WI38 (cell line): ENCODE measurements around the gene CHD6.

ENCODE experiments used
- H3K4me3 ChIP-seq: 2 replicates; pipeline ENCODE4 v1.5.1; 2011; ENCODE audit warnings: low read depth, mild to moderate bottlenecking, control low read depth, low read length
- CTCF ChIP-seq: IDR thresholded peaks from 2 replicates; pipeline ENCODE4 v1.5.1; 2012; ENCODE audit warnings: low read depth, mild to moderate bottlenecking, control low read depth, low read length

CHD6 gene

GRCh38 chr20:41615110-41615509 is 3.1 kb downstream of the CHD6 start:
- no peak overlapping the region for H3K4me3 ChIP-seq
- TF ChIP-seq CTCF, result no peak

GRCh38 chr20:41613321-41613720 is 4.9 kb downstream of the CHD6 start:
- no peak for TF ChIP-seq CTCF
- H3K4me3 ChIP-seq, result no peak overlapping the region

DNA sequence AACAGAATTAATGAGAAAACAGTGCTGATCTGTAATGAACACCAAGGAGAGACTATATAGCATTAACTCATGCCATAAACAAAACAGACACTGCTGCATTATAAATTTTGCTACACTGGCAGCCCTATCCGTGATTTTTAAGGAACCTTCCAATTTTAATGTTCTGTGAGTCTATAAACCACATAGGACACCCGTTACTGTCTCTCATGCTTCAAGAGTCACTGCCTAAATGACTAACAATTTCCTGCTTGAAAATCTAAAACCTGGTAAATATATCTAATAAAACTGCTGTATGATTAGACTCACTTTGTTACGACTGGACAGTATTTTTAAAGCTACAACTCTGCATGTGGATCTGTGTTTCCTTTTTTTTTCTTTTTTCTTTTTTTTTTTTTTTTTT is 8.7 kb downstream of the CHD6 start:
- no peak for TF ChIP-seq CTCF
- H3K4me3 ChIP-seq, result no peak overlapping the region

DNA sequence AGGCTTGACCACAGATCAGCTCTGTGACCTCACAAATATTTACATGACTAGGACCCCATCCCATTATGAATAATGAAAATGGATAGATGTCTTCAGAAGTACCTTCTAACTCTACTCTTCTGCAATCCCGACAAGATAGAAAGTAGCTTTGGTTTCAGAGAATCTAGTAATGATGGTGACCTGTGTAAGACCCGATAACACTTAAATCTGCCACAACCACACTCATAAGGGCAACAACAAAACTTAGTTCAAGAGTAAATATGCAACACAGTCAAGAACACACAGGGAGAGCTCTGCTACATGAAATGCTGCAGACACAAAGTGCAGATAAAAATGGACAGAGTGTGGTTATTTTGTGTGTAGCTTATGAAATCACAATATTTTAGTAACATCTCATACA is 9.6 kb downstream of the CHD6 start:
- no peak for TF ChIP-seq CTCF
- H3K4me3 ChIP-seq, result no peak overlapping the region

DNA sequence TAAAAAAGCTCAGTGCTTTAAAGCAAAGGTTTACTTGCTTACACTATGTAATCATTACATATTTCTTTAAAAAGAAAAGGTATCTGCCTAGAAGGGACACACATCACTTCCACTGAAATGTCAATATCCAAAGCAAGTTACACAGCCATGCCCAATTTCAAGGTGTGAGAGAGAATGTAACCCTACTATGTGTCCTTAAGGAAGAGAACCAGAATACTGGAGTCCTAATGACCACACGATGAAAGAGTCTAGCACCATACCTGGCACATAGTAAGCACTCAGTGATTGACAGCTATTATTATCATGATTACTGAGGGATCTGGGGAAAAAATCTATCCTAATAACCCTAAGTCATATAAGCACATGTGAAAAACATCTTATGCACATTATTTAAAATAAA is 10.4 kb downstream of the CHD6 start:
- TF ChIP-seq CTCF, result no peak
- no peak overlapping the region for H3K4me3 ChIP-seq

DNA sequence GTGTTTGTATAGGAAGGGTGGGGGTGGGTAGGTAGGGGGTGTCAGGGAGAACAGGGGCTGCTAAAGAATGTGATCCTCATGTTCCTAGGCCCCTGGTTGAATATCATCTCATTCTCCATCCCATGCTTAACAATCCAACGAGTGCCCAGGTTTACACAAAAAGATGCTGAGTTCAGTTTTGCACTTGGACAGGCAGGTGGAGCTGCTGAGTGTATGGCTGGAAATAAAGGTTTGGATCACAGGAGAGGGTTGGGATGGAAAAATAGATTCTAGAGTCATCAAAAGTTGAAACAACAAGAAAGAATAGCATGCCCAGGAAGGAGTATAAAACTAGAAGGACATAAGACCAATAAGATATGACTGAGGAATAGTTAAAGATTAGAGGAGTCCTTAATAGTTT is 14.2 kb downstream of the CHD6 start:
- no peak overlapping the region for H3K4me3 ChIP-seq
- no peak for TF ChIP-seq CTCF

DNA sequence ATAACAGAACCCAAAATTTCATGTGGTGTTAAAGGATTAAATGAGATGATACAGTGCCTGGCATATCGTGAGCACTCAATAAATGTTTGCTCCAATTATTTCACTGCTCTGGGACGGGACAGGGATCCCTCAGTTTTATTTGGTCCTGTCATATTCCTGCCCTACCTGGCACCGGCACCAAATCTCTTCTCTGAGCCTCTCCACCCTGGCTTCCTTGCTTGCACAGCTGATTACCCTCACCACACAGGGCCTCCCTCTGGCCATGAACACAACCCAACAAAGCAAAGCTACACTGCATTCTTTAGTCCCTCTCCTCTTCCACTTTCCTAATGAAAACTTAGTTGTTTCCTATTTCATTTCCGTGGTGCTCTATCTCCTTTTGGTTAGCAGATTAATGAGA is 16.4 kb downstream of the CHD6 start:
- TF ChIP-seq CTCF, result no peak
- H3K4me3 ChIP-seq, result no peak overlapping the region
